ENCODE measurements around the gene CHRD. TPM values are rescaled to one million over a fixed set of nuclear protein-coding genes. Genes with fewer than 3 reads are reported as not detected.

CHRD gene
- total and polyA plus RNA-seq, 10 of the 15 experiments (the other 5 are each of a cell fraction or from before 2014, with no cell fraction given): not detected

GRCh38 chr3:184377882-184378445 lies 1.9 kb upstream of the CHRD start, which contains the start of gene THPO (continued):
- TF ChIP-seq ZBTB11 (CRISPR knock-in tag; IDR thresholded peaks at IDR 0.05): no peak
- TF ChIP-seq BCL3 (IDR thresholded peaks at IDR 0.05; ENCODE audit: borderline replicate concordance, insufficient read depth, low read depth, low read length, poor library complexity, severe bottlenecking): no peak
- no peak for TF ChIP-seq LARP7 (IDR thresholded peaks at IDR 0.05)
- no peak for TF ChIP-seq PML (IDR thresholded peaks at IDR 0.05; ENCODE audit: low read length)
- no peak for TF ChIP-seq HDGF (IDR thresholded peaks at IDR 0.05)
- TF ChIP-seq CREB1 (IDR thresholded peaks at IDR 0.05; ENCODE audit: low read depth): no peak
- TF ChIP-seq HDAC2 (IDR thresholded peaks at IDR 0.05): no peak

DNA sequence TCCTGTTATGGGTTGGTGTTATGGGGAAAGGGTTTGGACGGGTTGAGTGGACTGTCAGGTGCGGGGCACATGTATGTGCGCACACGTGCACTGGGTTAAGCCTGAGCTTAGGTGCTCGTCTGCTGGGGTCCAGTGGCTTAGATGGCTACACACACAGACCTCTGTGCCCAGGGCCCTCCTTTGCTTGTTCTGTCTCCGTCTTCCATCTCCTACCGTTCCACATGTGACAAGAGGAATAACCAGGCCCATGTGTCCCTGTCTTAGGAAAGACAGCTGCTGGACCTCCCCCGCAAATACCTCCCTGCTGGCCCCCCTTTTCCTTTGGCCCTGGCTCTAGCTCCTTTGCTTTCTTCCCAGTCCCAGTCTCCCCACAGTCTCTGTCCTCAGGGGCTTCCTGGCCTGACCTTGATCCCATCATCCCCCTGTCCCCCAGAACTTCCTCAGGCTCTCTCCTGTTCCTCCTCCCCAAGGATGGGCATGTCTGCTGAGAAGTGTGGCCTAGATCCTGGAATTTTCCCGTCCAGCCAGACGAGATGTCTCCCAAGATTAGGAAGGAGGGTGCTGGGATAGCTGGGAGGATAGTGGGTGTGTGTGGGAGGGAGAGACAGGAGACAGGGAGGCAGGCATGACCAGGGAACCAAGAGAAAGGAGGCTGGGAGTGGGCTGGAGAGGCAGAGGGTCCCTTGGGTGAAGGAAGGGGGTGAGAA lies 1.1 kb upstream of the CHRD start:
- Histone ChIP-seq H3K4me2 (ENCODE audit: control insufficient read depth, insufficient read depth) (no peak overlapping the region), H3K4me1 (ENCODE audit: control insufficient read depth, insufficient read depth, low read length) (no peaks in the 10 kb centered on the region), H3K36me3 (ENCODE audit: control insufficient read depth in 2 of 2, insufficient read depth in 2 of 2, low read length in 1 of 2) (no peaks in the 10 kb centered on the region), H3K4me3 (no peak overlapping the region), H3K27ac (ENCODE audit: control insufficient read depth, insufficient read depth) (no peak overlapping the region), H3K79me2 (ENCODE audit: control insufficient read depth, insufficient read depth, low read length) (no peaks in the 10 kb centered on the region), H3K27me3 (replicated peaks in 1 of 2; ENCODE audit: control insufficient read depth in 2 of 2, insufficient read depth in 2 of 2, low read length in 1 of 2) (peaks cover 17 to 21% of the 10 kb centered on the region in 2 experiments), H2AFZ (ENCODE audit: control insufficient read depth, low read depth, low read length) (no peak overlapping the region), H3K9me3 (replicated peaks; ENCODE audit: control insufficient read depth, insufficient read depth, low read length) (no peaks in the 10 kb centered on the region), H3K9ac (ENCODE audit: control insufficient read depth, insufficient read depth, low read length) (no peak overlapping the region), H4K20me1 (ENCODE audit: control insufficient read depth, insufficient read depth) (no peaks in the 10 kb centered on the region)
- WGBS (ENCODE audit: insufficient coverage, insufficient replicate concordance, low lambda C conversion rate, missing lambda C conversion rate): 52% methylated on average over 10 of the region's 10 CpGs
- POLR2A ChIA-PET: no interaction called here
- intact Hi-C loops (cut with micrococcal nuclease; ENCODE audit: unreplicated experiment): no loop called here
- RAD21 ChIA-PET (ENCODE audit: unreplicated experiment): no interaction called here
- SMC1A ChIA-PET (ENCODE audit: uncharacterized antibody, unreplicated experiment): no interaction called here
- CTCF ChIA-PET: no interaction called here
- ATAC-seq (no peak), DNase-seq (ENCODE audit: low read depth, low spot score) (no peak), FAIRE-seq (no peak)
- no TSS peak for BruUV-seq (replicated peaks)
- in situ Hi-C loops (cut with MboI): no loop called here
- TF ChIP-seq SMAD5 (IDR thresholded peaks at IDR 0.05; ENCODE audit: low read depth): no peak
- no peak for TF ChIP-seq FOS (IDR thresholded peaks at IDR 0.05; ENCODE audit: borderline replicate concordance, extremely low read depth, insufficient read length)
- TF ChIP-seq BRCA1 (IDR thresholded peaks at IDR 0.05; ENCODE audit: low read depth, low read length): no peak
- no peak for TF ChIP-seq EZH2 (IDR thresholded peaks at IDR 0.05; ENCODE audit: borderline replicate concordance, control insufficient read depth, low read depth, low read length)
- no peak for TF ChIP-seq CHD1 (IDR thresholded peaks at IDR 0.05; ENCODE audit: low read depth, low read length)
- no peak for TF ChIP-seq LARP7 (IDR thresholded peaks at IDR 0.05)
- no peak for TF ChIP-seq E2F4 (IDR thresholded peaks at IDR 0.05; ENCODE audit: low read depth, low read length)
- TF ChIP-seq NRF1 (conservative IDR thresholded peaks at IDR 0.05; ENCODE audit: low read depth, low read length): no peak
- no peak for TF ChIP-seq SIN3A (IDR thresholded peaks at IDR 0.05; ENCODE audit: low read depth, low read length)
- TF ChIP-seq MTA3 (IDR thresholded peaks at IDR 0.05; ENCODE audit: borderline replicate concordance, low read length): no peak
- no peak for TF ChIP-seq RBBP5 (conservative IDR thresholded peaks at IDR 0.05)
- TF ChIP-seq CBFB (IDR thresholded peaks at IDR 0.05; ENCODE audit: low read depth): no peak

All from GM12878 (cell line).